ENCODE results near the gene ALKBH4. TPM values are rescaled to one million over a fixed set of nuclear protein-coding genes. Genes with fewer than 3 reads are reported as not detected.

The ALKBH4 gene
- total and polyA plus RNA-seq, 2 of the 4 experiments (the other 2 are of a cell fraction), result 6.1 to 7.4 TPM

DNA sequence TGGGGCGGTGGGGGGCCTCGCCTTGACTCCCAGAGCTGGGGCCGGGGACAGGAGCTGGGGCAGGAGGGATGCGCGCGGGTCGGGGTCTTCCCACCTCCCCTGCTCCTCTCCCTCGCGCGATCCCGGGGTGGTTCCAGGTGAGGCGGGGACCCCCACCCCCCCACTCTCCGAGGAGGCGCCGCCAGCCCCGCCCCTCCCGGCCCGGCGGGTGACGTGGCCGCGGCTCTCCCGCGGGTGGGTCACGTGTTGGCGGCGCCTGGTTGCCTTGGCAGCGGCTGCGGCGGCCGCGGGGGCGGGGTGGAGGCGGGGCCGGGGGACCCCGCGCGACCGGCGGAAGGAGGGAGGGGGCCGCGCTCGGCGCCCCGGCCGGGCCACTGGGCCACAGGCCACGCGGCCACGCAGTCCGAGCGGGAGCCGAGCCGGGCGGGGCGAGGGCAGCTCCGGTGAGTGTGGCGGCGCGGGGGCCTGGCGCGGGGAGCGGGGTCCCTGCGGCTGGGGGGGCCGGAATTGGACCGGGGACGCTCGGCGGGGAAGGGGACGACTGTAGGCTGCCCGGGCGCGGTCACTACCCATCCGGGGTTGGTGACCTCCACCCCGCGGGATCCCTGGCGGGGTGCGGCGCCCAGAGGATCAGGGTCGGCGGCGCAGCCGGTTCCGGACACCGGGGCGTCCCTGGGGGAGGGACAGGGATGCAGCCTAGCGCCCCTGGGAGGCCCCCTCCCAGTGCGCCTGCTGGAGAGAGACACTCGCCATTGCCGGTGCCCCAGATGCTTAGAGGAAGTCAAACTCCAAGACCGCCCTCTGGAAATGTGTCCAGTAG is 31.2 kb downstream of the ALKBH4 start, which contains the start of gene ORAI2:
Gene ORAI2, plus strand, starts transcription at position 357 of the 820 bp plus-strand sequence. CDS start 5,382 bp downstream, outside the sequence.
- Histone ChIP-seq H3K4me2 (ENCODE audit: low read depth, low read length) (peak within 1 kb of the TSS; percentile 80), H2BK20ac (ENCODE audit: low read depth, low read length) (0 out of 2 replicates have a peak within 1 kb of the TSS, but pooled peaks have one; percentile 14), H3K9me1 (ENCODE audit: insufficient read depth, low read length) (peaks cover 6% of the 10 kb centered on the region), H4K8ac (ENCODE audit: low read depth in 2 of 2, low read length in 2 of 2) (peak within 1 kb of the TSS; percentile 81 to 93; a peak in 3 of 4 replicates), H3K56ac (ENCODE audit: extremely low read depth, insufficient read depth, low read length) (peak within 1 kb of the TSS; percentile 54; the same call in 1 of the 2 replicates), H3K9me3 (ENCODE audit: control insufficient read depth, insufficient read depth, low read length) (no peaks in the 10 kb centered on the region), H3K36me3 (ENCODE audit: control insufficient read depth, insufficient read depth, low read length) (peaks cover 3% of the 10 kb centered on the region; the same call in 1 of the 2 replicates), H3K14ac (replicated peaks; ENCODE audit: low read depth, low read length) (peak within 1 kb of the TSS; percentile 61), H3K9ac (ENCODE audit: low read depth, low read length) (peak within 1 kb of the TSS; percentile 73), H3K18ac (ENCODE audit: low read depth, low read length) (peak within 1 kb of the TSS; percentile 88), H3K27me3 (ENCODE audit: control insufficient read depth, insufficient read depth, low read length) (no peaks in the 10 kb centered on the region), H3K4me1 (ENCODE audit: control insufficient read depth, insufficient read depth, low read length) (peaks cover 4% of the 10 kb centered on the region; the same call in 1 of the 2 replicates), H3K4ac (ENCODE audit: low read depth, low read length) (peak within 1 kb of the TSS; percentile 87), H2BK5ac (ENCODE audit: low read depth, low read length, poor library complexity, severe bottlenecking) (peak within 1 kb of the TSS; percentile 60), H4K5ac (ENCODE audit: low read depth, low read length) (peak within 1 kb of the TSS; percentile 92), H2BK15ac (ENCODE audit: low read depth, low read length) (no peak within 1 kb of the TSS; the same call in 2 of the 3 replicates), H3K4me3 (ENCODE audit: insufficient read depth, low read depth, low read length) (peak within 1 kb of the TSS; percentile 85), H2AK9ac (replicated peaks; ENCODE audit: low read depth, low read length, poor library complexity) (peak within 1 kb of the TSS; percentile 92), H3K27ac (ENCODE audit: insufficient read depth, low read length) (peak within 1 kb of the TSS; percentile 64), H3K79me1 (ENCODE audit: low read depth in 1 of 2, low read length in 2 of 2) (peaks cover 6 to 30% of the 10 kb centered on the region in 2 experiments; a peak in 3 of 4 replicates), H4K91ac (ENCODE audit: insufficient read depth, low read depth, low read length) (peak within 1 kb of the TSS; percentile 49), H3K23ac (ENCODE audit: low read depth, low read length) (peak within 1 kb of the TSS; percentile 52), H4K20me1 (ENCODE audit: insufficient read depth, low read length) (no peaks in the 10 kb centered on the region), H2BK120ac (ENCODE audit: low read depth, low read length) (peak within 1 kb of the TSS; percentile 61; the same call in 1 of the 2 replicates), H2AFZ (replicated peaks; ENCODE audit: low read length, poor library complexity) (peak within 1 kb of the TSS; percentile 96), H2AK5ac (ENCODE audit: low read depth, low read length) (peak within 1 kb of the TSS; percentile 83)
- DNase-seq (peak; percentile 59), ATAC-seq (ENCODE audit: low read depth) (peak; percentile 85)
- POLR2A ChIA-PET (ENCODE audit: unreplicated experiment), result no interaction called here
- in situ Hi-C loops (cut with MboI; ENCODE audit: low sequenced_read_pairs), result no loop called here
- BruUV-seq (replicated peaks), result no TSS peak
- intact Hi-C loops (cut with micrococcal nuclease), result no loop called here
- CTCF ChIA-PET, result no interaction called here
- dilution Hi-C loops (cut with HindIII; ENCODE audit: low sequenced_read_pairs, unreplicated experiment), result no loop called here
- 0% methylated on average over 20 of the region's 90 CpGs; no CpG with 5 or more reads in 1 of the 2 experiments for WGBS, 2 experiments (ENCODE audit: extremely low coverage in 2 of 2, insufficient read length in 1 of 2)
- TF ChIP-seq CEBPB (IDR thresholded peaks at IDR 0.05; ENCODE audit: low read depth, low read length), result no peak
- TF ChIP-seq RAD21 (IDR thresholded peaks at IDR 0.05; ENCODE audit: low read length), result no peak
- no peak for TF ChIP-seq CHD1 (IDR thresholded peaks at IDR 0.05; ENCODE audit: low read depth, low read length)
- no peak for TF ChIP-seq MXI1 (IDR thresholded peaks at IDR 0.05; ENCODE audit: borderline replicate concordance, low read depth, low read length)
- no peak for TF ChIP-seq MAFK (IDR thresholded peaks at IDR 0.05; ENCODE audit: low read depth, low read length)
- TF ChIP-seq NFE2L2 (IDR thresholded peaks at IDR 0.05; ENCODE audit: low read depth, low read length), result no peak
- peak; percentile 53 for TF ChIP-seq POLR2A (IDR thresholded peaks at IDR 0.05; ENCODE audit: low read depth, low read length)
- TF ChIP-seq RCOR1 (IDR thresholded peaks at IDR 0.05; ENCODE audit: insufficient replicate concordance, low read length), result no peak
- TF ChIP-seq RFX5 (IDR thresholded peaks at IDR 0.05; ENCODE audit: low read depth, low read length), result no peak
- TF ChIP-seq, protein P1, sequence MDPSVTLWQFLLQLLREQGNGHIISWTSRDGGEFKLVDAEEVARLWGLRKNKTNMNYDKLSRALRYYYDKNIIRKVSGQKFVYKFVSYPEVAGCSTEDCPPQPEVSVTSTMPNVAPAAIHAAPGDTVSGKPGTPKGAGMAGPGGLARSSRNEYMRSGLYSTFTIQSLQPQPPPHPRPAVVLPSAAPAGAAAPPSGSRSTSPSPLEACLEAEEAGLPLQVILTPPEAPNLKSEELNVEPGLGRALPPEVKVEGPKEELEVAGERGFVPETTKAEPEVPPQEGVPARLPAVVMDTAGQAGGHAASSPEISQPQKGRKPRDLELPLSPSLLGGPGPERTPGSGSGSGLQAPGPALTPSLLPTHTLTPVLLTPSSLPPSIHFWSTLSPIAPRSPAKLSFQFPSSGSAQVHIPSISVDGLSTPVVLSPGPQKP (IDR thresholded peaks at IDR 0.05; ENCODE audit: borderline replicate concordance, low read depth, low read length), result no peak
- TF ChIP-seq MAZ (IDR thresholded peaks at IDR 0.05; ENCODE audit: borderline replicate concordance, low read depth, low read length), result peak; percentile 89
- TF ChIP-seq BHLHE40 (IDR thresholded peaks at IDR 0.05; ENCODE audit: low read depth, low read length), result peak; percentile 70
- TF ChIP-seq, protein P2, sequence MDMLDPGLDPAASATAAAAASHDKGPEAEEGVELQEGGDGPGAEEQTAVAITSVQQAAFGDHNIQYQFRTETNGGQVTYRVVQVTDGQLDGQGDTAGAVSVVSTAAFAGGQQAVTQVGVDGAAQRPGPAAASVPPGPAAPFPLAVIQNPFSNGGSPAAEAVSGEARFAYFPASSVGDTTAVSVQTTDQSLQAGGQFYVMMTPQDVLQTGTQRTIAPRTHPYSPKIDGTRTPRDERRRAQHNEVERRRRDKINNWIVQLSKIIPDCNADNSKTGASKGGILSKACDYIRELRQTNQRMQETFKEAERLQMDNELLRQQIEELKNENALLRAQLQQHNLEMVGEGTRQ (IDR thresholded peaks at IDR 0.05; ENCODE audit: low read depth, low read length), result peak; percentile 95
- no peak for TF ChIP-seq FOS (IDR thresholded peaks at IDR 0.05; ENCODE audit: low read depth, low read length)
